DMS153 treated with DMSO at 0.1 percent for 48 hours (cell line): ENCODE measurements around the gene GPNMB.
"Not testable (repeated sequence)": the region's sequence is repeated elsewhere in the genome, so short reads cannot be mapped to it uniquely, and the experiment has no call there.

Experiments
- DNase-seq: peaks from one replicate; lab custom pipeline; 2025; ENCODE audit not compliant: unreplicated experiment; lab: John Stamatoyannopoulos, UW

GPNMB gene

GRCh38 chr7:23298885-23299769 lies 52.6 kb downstream of the GPNMB start, which contains the start of gene MALSU1:
Gene MALSU1, plus strand, starts transcription at chr7:23299339. Its CDS starts 14 bp downstream, at chr7:23299353.
- peak; percentile 99 for DNase-seq

DNA sequence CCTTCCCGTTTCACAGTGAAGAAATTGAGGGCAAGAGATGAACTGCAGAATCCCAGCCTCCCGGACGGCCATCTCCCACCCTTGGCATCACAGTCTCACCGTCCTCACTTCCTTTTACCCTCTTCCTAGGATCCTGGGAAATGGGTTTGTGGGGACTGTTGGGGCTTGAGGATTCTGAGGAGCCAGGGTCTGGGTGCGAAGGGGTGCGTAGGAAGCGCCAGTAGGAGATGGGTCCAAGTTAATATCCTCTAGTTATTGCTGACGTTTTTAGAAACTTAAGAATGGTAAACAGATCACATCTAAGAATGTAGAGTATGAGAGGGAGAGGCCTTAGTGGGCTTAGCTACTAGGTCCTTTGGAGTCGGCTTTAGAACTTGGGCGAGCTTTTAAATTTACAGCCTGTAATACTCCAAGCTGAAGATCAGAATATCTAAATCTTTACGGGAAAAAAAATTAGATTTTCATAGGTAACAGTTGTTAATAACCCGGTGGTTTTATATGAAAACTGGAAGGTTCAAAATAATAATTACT lies 53.3 kb downstream of the GPNMB start:
- DNase-seq, result no peak

DNA sequence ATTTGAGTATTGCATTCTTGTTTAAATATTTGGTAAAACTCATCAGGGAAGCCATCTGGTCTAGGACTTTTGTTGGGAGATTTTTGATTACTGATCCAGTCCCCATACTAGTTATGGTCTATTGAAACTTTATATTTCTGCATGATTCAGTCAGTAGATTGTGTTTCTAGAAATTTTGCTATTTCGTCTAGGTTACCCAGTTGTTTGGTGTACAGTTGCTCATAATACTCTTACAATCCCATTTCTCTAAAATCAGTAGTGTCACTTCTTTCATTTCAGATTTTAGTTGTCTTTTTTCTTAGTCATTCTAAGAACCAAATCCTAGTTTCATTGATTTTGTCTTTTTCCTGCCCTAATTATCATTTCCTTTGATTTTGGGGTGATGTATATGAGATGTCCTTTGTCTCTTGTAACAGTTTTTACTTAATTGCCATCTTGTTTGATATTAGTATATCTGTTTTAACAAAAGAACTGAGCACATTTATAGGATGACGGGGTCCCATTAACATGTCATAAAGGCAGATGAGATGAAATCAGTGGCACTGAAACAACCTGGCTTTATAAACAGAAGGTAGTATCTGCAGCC lies 60.5 kb downstream of the GPNMB start:
- DNase-seq, result no peak

DNA sequence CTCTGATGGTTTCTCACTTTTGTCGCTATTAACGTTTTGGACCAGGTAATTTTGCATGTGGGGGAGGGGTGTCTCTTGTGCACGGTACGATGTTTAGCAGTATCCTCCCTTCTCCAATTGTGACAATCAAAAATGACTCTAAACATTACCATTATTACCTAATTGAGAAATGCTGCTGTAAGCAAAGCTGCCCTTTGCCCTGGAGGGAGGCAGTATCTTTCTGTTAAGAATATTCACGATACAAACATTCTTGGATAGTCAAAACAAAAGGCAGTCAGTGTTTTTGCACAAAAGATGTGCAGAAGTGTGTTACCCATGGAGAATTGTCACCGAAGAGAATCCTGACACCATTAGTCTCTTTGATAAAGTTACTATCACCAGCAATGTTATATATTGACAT lies 62.2 kb downstream of the GPNMB start:
- no peak for DNase-seq

GRCh38 chr7:23312141-23312540 lies 65.6 kb downstream of the GPNMB start:
- DNase-seq, result not testable (repeated sequence)

GRCh38 chr7:23315366-23315765 lies 68.8 kb downstream of the GPNMB start:
- no peak for DNase-seq
